A204.1 (cell line): Measurements from ENCODE around the gene EXOSC10.

Experiments
- FAIRE-seq: peaks from 2 replicates; lab custom pipeline; 2012; peaks lifted over from hg19 to GRCh38; lab: Jason Lieb, UNC

EXOSC10 gene

GRCh38 chr1:11099310-11100148, at the start of gene EXOSC10:
TSS of gene EXOSC10 (minus strand) at chr1:11099869. CDS start at chr1:11099831, 38 bp downstream.
- FAIRE-seq, result peak; percentile 6

GRCh38 chr1:11147197-11147770, 47.6 kb upstream of the EXOSC10 start:
- no peak for FAIRE-seq

- FAIRE-seq, result no peak
Observed at GRCh38 chr1:11145741-11146140, 46.1 kb upstream of the EXOSC10 start.

GRCh38 chr1:11144570-11145256, 45.0 kb upstream of the EXOSC10 start:
- no peak for FAIRE-seq

- no peak for FAIRE-seq
Observed at GRCh38 chr1:11143907-11144306, 44.2 kb upstream of the EXOSC10 start.

GRCh38 chr1:11143401-11143800, 43.7 kb upstream of the EXOSC10 start:
- no peak for FAIRE-seq

- FAIRE-seq, result no peak
Observed at GRCh38 chr1:11142618-11143391, 43.1 kb upstream of the EXOSC10 start.

- no peak for FAIRE-seq
Observed at GRCh38 chr1:11138952-11139351, 39.3 kb upstream of the EXOSC10 start.

GRCh38 chr1:11138029-11138428, 38.4 kb upstream of the EXOSC10 start:
- FAIRE-seq, result no peak

GRCh38 chr1:11134898-11135266, 35.2 kb upstream of the EXOSC10 start:
- no peak for FAIRE-seq

GRCh38 chr1:11134251-11134897, 34.7 kb upstream of the EXOSC10 start:
- FAIRE-seq, result no peak

- FAIRE-seq, result no peak
Observed at GRCh38 chr1:11132563-11133293, 33.1 kb upstream of the EXOSC10 start.

- FAIRE-seq, result no peak
Observed at GRCh38 chr1:11131816-11132215, 32.1 kb upstream of the EXOSC10 start.

GRCh38 chr1:11130406-11130805, 30.7 kb upstream of the EXOSC10 start:
- FAIRE-seq, result no peak

- FAIRE-seq, result no peak
Observed at GRCh38 chr1:11129649-11130390, 30.2 kb upstream of the EXOSC10 start.

- FAIRE-seq, result no peak
Observed at GRCh38 chr1:11126569-11126968, 26.9 kb upstream of the EXOSC10 start.

GRCh38 chr1:11125931-11126330, 26.3 kb upstream of the EXOSC10 start:
- FAIRE-seq, result no peak

- FAIRE-seq, result no peak
Observed at GRCh38 chr1:11124965-11125364, 25.3 kb upstream of the EXOSC10 start.

GRCh38 chr1:11116318-11116717, 16.6 kb upstream of the EXOSC10 start:
- no peak for FAIRE-seq

GRCh38 chr1:11114966-11115365, 15.3 kb upstream of the EXOSC10 start:
- no peak for FAIRE-seq
